22Rv1 (cell line): ENCODE data around the gene EBLN1.

Experiments used
- H3K27ac ChIP-seq: fragments of 450-650 bp; 2 replicates; pipeline ENCODE4 v1.5.1; 2017
- CTCF ChIP-seq: fragments of 450-650 bp; IDR thresholded peaks from 2 replicates; pipeline ENCODE4 v1.5.1; 2017; ENCODE audit warnings: mild to moderate bottlenecking
- ZFX ChIP-seq: fragments of 450-650 bp; IDR thresholded peaks from 2 replicates; pipeline ENCODE4 v1.6.1; 2017; ENCODE audit warnings: antibody characterized with exemption, borderline replicate concordance

EBLN1 gene

GRCh38 chr10:22244001-22244400, 26.2 kb upstream of the EBLN1 start:
- no peak overlapping the region for H3K27ac ChIP-seq
- TF ChIP-seq ZFX (no peak), CTCF (peak; percentile 13; the same call in 1 of the 2 replicates)

DNA sequence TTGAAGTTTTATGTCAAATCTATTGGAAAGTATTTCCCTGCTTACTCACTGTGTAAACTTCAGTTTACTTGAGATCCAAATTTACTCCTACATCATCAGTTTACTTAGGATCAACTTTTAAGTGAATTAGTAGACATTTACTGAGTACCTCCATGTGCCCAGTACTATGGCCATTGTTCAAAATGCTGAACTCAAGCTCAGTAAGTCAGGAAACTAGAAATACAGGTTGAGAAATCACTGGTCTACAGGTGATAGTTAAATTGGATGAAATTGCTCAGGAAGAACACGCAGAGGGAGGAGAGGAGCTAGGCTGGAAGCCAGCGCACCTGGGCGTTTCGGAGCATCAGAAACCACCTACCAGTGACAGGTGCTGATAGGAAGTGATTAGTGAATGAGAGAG, 25.5 kb upstream of the EBLN1 start:
- H3K27ac ChIP-seq: no peak overlapping the region
- TF ChIP-seq CTCF (no peak), ZFX (no peak)

- peak overlapping the region; percentile 81 for H3K27ac ChIP-seq
- TF ChIP-seq ZFX (no peak), CTCF (no peak)
These were observed 13.4 kb upstream of the EBLN1 start for GRCh38 chr10:22231260-22231659.

DNA sequence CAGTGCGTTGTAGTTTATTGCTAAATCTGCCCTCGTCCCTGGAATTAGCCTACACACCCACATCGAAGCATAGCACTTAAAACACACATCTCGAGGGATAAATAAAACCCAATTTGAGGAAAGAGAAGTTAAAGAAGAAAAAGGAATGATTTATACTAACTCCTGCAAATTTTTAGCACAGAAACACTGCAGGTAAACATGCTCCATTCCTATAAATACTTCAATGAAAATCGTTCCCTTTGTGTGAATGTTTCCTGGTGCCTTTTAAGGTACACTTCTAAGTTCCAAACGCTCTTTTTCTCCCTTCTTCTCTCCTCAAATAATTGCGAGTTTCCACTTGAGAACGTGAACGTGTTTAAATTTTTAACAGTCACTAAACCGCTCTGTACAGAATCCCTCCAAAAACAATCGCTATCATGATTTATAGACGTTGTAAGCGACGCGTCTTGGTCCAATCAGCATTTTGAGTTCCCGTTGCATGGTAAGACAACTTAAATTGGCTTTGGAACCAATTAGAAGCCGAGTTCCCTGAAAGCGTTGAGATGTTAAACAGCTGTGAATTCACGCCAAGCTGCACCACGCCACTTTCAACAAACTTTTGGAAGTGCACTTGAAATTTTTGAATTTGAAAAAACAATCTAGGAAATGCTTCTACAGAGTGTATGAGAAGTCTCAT, 12.5 kb upstream of the EBLN1 start:
- no peak for TF ChIP-seq ZFX
- no peak for TF ChIP-seq CTCF

GRCh38 chr10:22229802-22230157, 12.0 kb upstream of the EBLN1 start:
- H3K27ac ChIP-seq: peak overlapping the region; percentile 81
- TF ChIP-seq ZFX: no peak
- no peak for TF ChIP-seq CTCF

More for the DNA sequence above, 12.5 kb upstream of the EBLN1 start:
- peak overlapping the region; percentile 81 for H3K27ac ChIP-seq

GRCh38 chr10:22228943-22229801, 11.4 kb upstream of the EBLN1 start:
- TF ChIP-seq ZFX (no peak), CTCF (no peak)
- peak overlapping the region; percentile 81 for H3K27ac ChIP-seq
